Measurements from ENCODE around the gene SEL1L3.

DNA sequence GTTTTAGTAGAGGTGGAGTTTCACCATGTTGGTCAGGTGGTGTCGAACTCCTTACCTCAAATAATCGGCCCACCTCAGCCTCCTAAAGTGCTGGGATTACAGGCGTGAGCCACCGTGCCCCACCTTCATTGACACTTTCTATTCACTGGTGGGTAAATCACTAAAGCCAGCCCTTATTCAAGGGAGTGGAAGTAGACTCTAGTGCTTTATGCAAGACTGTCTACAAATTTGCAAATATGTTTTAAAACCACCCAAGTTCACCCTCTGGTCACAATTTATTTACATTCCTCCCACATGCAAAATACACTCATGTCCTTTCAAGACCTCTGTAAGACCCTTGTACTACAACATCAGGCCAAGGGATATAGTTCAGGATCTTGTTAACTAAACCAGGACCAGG, 162.1 kb downstream of the SEL1L3 start:
- TF ChIP-seq, protein P1, sequence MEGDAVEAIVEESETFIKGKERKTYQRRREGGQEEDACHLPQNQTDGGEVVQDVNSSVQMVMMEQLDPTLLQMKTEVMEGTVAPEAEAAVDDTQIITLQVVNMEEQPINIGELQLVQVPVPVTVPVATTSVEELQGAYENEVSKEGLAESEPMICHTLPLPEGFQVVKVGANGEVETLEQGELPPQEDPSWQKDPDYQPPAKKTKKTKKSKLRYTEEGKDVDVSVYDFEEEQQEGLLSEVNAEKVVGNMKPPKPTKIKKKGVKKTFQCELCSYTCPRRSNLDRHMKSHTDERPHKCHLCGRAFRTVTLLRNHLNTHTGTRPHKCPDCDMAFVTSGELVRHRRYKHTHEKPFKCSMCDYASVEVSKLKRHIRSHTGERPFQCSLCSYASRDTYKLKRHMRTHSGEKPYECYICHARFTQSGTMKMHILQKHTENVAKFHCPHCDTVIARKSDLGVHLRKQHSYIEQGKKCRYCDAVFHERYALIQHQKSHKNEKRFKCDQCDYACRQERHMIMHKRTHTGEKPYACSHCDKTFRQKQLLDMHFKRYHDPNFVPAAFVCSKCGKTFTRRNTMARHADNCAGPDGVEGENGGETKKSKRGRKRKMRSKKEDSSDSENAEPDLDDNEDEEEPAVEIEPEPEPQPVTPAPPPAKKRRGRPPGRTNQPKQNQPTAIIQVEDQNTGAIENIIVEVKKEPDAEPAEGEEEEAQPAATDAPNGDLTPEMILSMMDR (IDR thresholded peaks at IDR 0.05), result no peak
- TF ChIP-seq POLR2A (IDR thresholded peaks at IDR 0.05), result no peak
